Mucosa of stomach (tissue), 1 donor: ENCODE measurements around the gene ASPSCR1.

Source experiments
- H3K27me3 ChIP-seq: one replicate; pipeline ENCODE4 v1.7.0; 2013; ENCODE audit warnings: mild to moderate bottlenecking, low read length; ENCODE audit not compliant: control insufficient read depth, insufficient read depth
- H3K36me3 ChIP-seq: one replicate; pipeline ENCODE4 v1.7.0; 2013; ENCODE audit warnings: low read length; ENCODE audit not compliant: control insufficient read depth, insufficient read depth
- H3K4me1 ChIP-seq: one replicate; pipeline ENCODE4 v1.7.0; 2013; ENCODE audit warnings: mild to moderate bottlenecking, low read length; ENCODE audit not compliant: control insufficient read depth, insufficient read depth
- H3K4me3 ChIP-seq: one replicate; pipeline ENCODE4 v1.7.0; 2013; ENCODE audit warnings: low read length
- H3K9ac ChIP-seq: one replicate; pipeline ENCODE4 v1.7.0; 2013; ENCODE audit warnings: mild to moderate bottlenecking, low read length, moderate library complexity
- H3K9me3 ChIP-seq: one replicate; pipeline ENCODE4 v1.7.0; 2013; ENCODE audit warnings: mild to moderate bottlenecking, low read length, moderate library complexity; ENCODE audit not compliant: control insufficient read depth
- donor health status: Pancreatic carcinoma.

ASPSCR1 gene

DNA sequence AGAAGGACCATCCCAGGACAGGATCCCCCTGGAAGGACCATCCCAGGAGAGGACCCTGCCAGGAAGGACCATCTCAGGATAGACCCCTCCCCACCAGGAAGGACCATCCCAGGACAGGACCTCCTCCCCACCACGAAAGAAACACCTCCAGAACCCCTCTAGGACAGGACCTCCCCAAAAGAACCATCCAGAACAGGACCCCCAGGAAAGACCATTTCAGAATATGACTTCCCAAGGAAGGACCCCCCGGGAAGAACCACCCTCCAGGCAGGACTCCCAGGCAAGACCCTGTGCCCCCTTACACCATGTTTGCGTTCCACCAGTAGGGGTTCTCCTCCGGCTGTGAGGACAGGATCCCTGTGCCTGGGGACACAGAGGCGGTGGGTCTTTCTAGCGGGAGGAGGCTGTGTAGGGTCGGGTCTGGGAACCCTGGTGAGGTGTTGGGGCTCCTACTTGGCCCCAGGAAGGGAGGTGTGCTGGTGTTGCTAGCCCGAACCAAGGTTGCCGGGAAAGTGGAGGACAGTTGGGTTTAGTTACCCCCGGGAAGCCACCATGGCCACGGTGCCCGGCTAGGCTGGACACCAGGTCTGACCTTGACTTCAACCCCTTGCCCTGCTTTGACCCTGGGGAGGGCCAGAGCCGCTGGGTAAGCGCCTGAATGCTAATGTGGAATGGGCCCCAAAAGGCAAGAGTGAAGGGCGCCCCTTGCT is 18.6 kb upstream of the ASPSCR1 start:
- H3K9me3 ChIP-seq, result no peaks in the 10 kb centered on the region
- no peak overlapping the region for H3K4me3 ChIP-seq
- no peaks in the 10 kb centered on the region for H3K36me3 ChIP-seq
- peaks cover 59% of the 10 kb centered on the region for H3K27me3 ChIP-seq
- no peak overlapping the region for H3K9ac ChIP-seq
- H3K4me1 ChIP-seq, result peaks cover 6% of the 10 kb centered on the region

DNA sequence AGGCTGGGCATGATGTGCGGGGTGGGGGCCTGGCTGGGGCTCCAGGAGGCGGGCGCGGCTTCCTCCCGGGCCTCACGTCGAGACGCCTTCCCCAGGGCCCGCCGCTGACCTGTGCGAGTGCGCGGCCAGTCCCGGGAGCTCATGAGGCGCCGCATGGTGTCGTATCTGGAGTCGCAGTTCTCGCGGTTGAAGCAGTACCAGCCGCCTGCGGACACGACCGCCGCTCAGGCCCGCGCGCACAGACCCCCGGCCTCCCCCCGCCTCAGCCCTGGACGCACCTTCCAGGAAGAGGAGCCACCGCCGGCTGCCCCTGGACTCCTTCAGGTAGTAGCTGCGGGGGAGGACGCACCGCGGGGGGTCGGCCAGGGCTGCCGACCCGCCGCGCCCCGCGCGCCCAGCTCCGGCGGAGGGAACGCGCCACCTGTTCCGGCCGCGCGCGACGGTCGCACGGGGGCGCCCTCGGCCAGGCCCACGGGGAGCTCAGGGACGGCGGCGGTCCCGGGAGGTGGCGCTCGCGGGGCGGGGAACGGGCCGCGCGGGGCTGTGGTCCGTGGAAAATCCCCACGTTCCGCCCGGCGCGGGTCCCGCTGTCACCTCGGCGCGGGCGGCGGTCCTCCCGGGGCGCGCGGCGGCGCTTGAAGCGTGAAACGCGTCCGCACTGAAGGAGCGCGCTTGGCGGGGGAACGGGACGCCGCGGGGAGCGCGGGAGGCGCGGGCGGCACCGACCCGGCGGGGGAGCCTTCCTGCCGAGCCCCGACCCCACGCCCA is 17.9 kb upstream of the ASPSCR1 start:
- no peak overlapping the region for H3K4me3 ChIP-seq
- H3K9ac ChIP-seq, result no peak overlapping the region
- H3K27me3 ChIP-seq, result peaks cover 64% of the 10 kb centered on the region
- H3K9me3 ChIP-seq, result no peaks in the 10 kb centered on the region
- peaks cover 6% of the 10 kb centered on the region for H3K4me1 ChIP-seq
- H3K36me3 ChIP-seq, result no peaks in the 10 kb centered on the region

DNA sequence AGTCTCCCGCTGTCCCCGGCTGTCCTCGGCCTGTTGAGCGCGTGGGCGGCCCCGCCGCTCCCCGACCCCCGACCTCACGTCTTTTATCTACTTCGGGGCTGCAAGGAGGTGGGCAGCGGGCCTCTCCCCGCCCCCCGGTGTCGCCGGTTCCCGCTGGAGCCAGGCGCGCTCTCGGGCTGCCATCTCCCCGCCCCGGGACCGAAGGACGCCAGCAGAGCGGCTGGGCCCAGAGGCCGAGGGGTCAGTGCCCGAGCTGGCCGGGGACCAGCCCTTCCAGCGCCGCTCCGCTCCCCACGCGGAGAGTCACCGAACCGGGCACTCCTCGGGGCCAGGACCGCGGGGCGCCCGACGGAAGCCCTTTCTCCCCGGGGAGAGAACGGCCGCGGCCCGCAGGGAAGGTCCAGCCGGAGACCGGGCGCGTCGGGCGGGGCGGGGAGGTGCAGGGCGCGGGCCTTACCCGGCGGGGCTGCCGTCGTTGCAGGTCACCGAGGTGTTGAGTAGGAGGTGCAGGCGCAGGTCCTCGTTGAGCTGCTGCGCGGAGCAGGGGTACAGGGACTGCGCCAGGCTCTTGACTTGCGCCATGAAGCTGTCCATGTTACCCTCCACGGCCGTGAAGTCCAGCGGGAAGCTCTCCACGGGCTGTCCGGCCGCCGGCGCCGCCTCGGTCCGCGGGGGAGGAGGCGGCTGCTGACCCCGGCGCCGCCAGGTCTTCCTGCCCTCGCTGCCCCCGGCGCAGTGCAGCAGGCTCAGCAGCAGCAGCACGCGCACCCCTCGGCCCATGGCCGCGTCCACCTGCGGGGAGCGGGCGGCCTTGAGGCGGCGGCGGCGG is 17.1 kb upstream of the ASPSCR1 start:
- peaks cover 64% of the 10 kb centered on the region for H3K27me3 ChIP-seq
- peaks cover 6% of the 10 kb centered on the region for H3K4me1 ChIP-seq
- no peak overlapping the region for H3K9ac ChIP-seq
- no peaks in the 10 kb centered on the region for H3K9me3 ChIP-seq
- H3K4me3 ChIP-seq, result no peak overlapping the region
- no peaks in the 10 kb centered on the region for H3K36me3 ChIP-seq

DNA sequence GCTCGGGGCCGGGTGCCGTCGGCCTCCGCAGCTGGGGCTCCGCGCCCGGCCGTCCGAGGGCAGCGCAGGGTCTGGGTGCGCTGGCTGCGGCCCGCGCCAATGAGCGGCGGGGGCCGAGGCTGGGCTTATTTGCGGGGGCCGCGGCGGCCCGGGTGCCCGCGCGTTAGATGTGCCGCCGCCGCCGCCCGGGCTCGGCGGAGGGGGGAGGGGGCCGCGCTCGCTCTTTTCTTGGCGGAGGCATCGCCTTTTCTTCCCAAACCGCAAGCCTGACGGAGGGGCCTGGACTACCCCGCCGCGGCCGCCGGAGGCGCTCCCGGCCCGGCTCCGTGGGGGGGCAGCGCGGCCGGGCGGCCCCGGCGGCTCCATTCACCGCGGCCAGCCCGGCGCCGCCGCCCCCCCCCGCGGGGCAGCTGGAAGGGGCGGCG is 16.3 kb upstream of the ASPSCR1 start, which contains the start of gene NOTUM:
Gene NOTUM, minus strand, starts transcription at position 101 of the 425 bp plus-strand sequence. CDS start 278 bp downstream, outside the sequence.
- H3K4me1 ChIP-seq, result peaks cover 6% of the 10 kb centered on the region
- H3K9ac ChIP-seq, result no peak within 1 kb of the TSS
- no peaks in the 10 kb centered on the region for H3K9me3 ChIP-seq
- peaks cover 64% of the 10 kb centered on the region for H3K27me3 ChIP-seq
- H3K4me3 ChIP-seq, result no peak within 1 kb of the TSS
- H3K36me3 ChIP-seq, result no peaks in the 10 kb centered on the region

DNA sequence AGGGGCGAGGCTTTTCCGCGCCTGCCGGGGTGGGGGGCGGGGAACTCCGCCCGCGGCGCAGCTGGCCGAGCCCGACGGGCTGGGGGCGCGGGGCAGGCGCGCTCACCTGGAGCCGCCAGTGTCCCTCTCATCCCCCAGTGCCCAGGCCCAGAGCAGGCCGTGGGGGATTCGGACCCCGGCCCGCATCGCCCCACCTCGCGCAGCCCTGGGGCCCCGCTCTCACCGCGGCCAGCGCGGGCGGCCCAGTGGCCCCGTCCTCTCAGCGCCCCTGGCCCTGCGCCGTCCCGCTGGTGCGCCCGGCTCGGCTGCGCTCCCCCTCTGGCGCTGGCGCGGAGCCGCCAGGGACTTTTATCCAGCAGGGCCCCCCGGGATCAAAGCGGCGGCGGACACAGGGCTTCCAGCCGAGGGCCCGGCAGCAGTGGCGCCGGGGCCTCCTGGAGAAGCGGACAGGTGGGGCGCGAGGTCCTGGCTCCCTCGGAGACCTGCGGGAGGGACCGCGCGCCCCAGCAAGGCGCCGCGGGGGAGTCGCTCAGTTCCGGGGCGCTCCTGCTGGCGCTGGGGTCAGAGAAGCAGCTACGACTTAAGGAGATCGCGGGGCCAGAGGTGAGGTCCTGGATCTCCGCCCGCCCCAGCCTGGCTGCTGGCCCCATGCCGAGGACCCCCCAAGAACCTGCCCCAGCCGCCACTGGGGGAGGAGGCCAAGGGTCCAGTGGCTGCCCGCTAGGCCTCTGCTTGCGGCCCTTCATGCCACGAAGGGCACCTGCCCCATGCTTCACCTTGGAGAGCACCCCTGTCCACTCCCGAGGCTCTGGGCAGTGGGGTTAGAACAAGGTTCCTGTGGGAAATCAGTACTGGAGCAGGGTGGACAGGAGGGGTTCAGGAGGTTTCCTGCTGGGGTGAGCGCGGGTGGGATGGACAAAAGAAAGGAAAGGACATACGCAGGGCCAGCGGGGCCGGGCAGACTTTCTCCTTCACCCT is 15.6 kb upstream of the ASPSCR1 start:
- H3K36me3 ChIP-seq, result no peaks in the 10 kb centered on the region
- peaks cover 64% of the 10 kb centered on the region for H3K27me3 ChIP-seq
- H3K4me3 ChIP-seq, result no peak overlapping the region
- peaks cover 6% of the 10 kb centered on the region for H3K4me1 ChIP-seq
- H3K9ac ChIP-seq, result no peak overlapping the region
- H3K9me3 ChIP-seq, result no peaks in the 10 kb centered on the region

DNA sequence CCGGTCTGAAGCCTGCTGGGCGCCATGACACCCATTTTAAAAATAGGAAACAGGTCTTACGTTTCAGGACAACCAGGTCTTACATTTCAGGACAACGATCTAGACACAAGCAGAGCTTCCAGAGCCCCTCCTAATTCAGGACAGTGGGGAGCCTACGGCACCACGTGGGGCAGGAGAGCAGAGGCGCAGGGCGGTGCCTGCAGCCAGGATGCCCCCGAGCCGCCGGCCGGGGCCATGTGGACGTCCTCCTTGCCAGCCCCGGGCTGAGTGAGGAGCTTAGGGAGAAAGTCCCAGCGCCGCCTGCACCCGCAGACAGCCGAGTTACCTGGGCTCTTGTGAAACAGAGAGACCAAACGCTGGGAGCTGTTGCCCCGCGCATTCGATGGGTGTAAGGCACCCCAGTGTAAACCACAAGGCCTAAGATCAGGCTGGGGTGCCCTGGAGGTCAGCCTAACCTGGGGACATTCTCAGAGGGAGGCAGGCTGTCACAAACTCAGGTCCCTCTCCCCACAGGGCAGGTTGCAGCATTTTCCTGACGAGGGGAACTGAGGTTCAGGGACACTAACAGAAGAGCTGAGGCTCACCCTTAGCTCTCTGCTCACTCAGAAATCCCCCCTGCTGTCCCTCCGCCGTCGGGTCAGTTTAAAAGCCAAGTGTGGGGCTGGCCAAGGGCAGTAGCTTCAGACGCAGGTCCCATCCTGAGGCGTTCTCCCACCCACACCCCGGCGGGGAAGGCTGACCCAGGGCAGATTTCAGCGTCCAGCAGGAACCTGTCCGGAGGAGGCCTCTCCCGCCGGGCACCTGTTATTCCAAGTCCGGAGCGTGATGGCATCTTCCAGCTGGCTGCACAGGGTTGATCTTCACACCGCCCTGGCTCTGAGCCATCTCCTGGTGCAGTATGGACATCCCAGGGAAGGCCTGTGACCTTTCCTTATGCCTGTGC is 14.7 kb upstream of the ASPSCR1 start:
- Histone ChIP-seq H3K27me3 (peaks cover 63% of the 10 kb centered on the region), H3K4me3 (no peak overlapping the region), H3K9ac (no peak overlapping the region), H3K4me1 (peaks cover 14% of the 10 kb centered on the region), H3K9me3 (no peaks in the 10 kb centered on the region), H3K36me3 (no peaks in the 10 kb centered on the region)

DNA sequence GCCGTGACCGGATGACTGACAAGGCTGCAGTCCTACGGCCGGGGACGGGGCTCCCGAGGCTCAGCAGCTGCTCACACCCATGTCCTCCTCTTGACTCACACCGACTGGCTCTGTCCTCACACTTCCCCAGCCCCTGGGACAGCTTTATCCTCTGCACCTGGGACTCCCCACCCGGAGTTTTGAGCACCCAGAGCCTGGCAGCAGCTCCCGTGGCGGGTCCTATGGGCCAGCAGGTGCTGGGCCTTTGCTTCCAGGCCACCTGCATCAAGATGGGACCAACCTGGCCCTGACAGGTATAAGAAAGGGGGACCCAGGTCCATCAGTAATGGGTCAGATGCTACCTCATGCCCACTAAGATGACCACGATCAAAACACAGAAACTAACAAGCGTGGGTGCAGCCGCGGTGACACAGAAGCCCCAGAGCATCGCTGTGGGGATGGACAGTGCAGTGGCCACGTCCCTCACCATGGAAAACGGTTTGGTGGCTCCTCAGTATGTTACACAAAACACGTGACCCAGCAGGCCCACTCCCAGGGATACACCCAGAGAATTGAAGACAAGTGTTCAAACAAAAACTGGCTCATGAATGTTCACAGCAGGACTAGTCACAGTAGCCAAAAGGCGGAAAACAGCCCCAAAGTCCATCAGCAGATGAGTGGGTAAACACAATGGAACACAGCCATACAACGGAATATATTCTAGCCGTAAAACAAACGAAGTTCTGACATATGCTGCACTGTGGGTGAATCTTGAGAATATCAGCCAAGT is 13.2 kb upstream of the ASPSCR1 start:
- Histone ChIP-seq H3K9me3 (no peaks in the 10 kb centered on the region), H3K36me3 (no peaks in the 10 kb centered on the region), H3K27me3 (peaks cover 49% of the 10 kb centered on the region), H3K4me1 (peaks cover 19% of the 10 kb centered on the region), H3K9ac (no peak overlapping the region), H3K4me3 (no peak overlapping the region)

DNA sequence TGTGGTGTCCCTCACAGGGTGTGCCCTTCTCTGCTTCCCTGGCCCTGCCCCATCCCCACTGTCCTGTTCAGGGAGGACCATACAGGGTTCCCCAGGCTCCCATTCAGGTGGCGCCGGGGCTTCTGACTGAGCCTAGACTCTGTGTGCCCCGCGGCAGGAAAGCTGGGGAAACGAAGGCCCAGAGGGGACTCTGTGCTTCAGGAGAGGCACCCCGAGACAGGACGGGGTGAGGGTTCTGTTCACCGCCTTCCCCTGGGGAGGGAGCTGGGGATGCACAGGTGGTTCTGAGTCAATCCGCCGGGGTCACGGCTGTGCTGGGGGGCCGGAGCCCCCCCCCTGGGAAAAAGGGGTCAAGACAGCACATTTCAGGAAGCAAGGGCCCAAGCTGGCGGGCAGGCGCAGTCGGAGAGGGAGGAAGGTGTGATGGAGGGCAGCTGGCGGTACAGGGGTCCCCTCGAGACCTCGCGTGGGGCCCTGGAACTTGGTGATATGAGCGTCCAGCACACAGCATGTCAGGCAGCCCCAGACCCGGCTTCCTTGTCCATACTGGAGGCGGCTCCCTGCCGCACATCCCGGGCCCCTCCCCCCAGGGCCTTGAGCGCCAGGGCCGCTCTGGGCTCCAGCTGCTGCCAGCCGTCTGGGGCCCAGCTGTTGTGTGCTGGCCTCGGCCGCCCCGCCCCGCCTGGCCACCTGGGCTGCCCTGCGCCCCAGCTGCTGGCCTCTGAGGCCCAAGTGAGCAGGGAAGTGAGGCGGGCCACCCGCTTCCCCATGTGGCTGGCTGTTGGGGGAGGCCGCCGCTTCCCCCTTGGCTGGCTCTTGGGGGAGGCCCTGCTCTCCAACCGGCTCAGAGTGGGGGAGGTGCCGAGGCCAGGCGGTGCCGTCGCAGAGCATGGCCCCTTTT is 10.8 kb upstream of the ASPSCR1 start:
- no peaks in the 10 kb centered on the region for H3K9me3 ChIP-seq
- peaks cover 13% of the 10 kb centered on the region for H3K4me1 ChIP-seq
- no peak overlapping the region for H3K4me3 ChIP-seq
- no peaks in the 10 kb centered on the region for H3K36me3 ChIP-seq
- no peak overlapping the region for H3K9ac ChIP-seq
- H3K27me3 ChIP-seq, result peaks cover 35% of the 10 kb centered on the region

DNA sequence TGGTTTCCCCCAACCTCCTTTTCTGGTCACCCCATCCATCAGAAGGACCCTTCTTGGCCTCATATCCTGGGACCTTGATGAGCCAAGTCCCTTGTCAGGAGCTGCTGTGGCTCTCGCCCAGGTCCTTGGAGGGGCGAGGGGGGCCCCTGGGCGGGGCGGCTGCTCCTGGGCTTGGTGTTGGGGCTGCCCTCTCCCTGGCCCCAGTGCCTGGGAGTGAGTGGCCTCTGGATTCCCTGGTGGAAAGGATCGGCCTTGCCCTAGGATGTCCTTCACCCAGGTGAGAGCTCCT is 10.2 kb upstream of the ASPSCR1 start:
- Histone ChIP-seq H3K9me3 (no peaks in the 10 kb centered on the region), H3K9ac (no peak overlapping the region)

More for the DNA sequence above, 10.2 kb upstream of the ASPSCR1 start:
- H3K27me3 ChIP-seq, result peaks cover 29% of the 10 kb centered on the region
- no peaks in the 10 kb centered on the region for H3K36me3 ChIP-seq
- peaks cover 13% of the 10 kb centered on the region for H3K4me1 ChIP-seq
- H3K4me3 ChIP-seq, result no peak overlapping the region
